Measurements from ENCODE around the gene PPOX. TPM values are rescaled to one million over a fixed set of nuclear protein-coding genes. Genes with fewer than 3 reads are reported as not detected.
A peak's percentile ranks its signal among the peaks of the same experiment; 100 is the strongest.

Gene PPOX
- polyA plus RNA-seq, 1 of the 3 experiments (the other 2 are of a cell fraction), result 30.7 TPM

DNA sequence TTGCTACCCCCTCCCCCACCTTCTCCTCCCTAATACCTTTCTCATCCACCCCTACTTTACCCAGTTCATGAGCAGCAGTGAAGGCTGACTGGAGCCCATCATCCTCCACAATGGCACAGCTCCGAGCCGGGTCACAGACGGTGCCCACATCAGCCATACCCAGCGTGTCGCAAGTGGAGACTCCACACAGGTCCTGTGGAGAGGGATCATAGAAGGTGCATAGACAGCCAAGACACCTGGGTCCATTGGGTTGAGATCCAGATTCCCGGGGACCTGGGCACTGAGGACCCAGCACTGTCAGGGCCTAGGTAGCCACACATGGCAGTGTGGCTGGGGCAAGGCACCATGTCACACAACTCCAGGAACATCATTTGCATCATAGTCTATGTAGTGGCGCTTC is 29.9 kb downstream of the PPOX start:
- H3K4me3 ChIP-seq (ENCODE audit: low read depth in 2 of 2, low read length in 1 of 2), result no peak overlapping the region
- 98% methylated on average over 6 of the region's 7 CpGs for WGBS (ENCODE audit: low lambda C conversion rate)
- ChIA-PET POLR2A (interaction anchor here (1.3 kb wide), 1 partner anchor 42 kb away, joined by 3 read pairs; the partner anchor contains the start of gene UFC1), CTCF (interaction anchor here (1.0 to 7.0 kb wide), 2 partner anchors 15 to 21 kb away, joined by 3 to 62 read pairs; no protein-coding TSS in a partner anchor)
- peaks cover 28 to 68% of the 10 kb centered on the region in 2 experiments for H3K4me1 ChIP-seq (ENCODE audit: control insufficient read depth in 1 of 2, insufficient read depth in 2 of 2, low read depth in 1 of 2, low read length in 1 of 2)
- H3F3A ChIP-seq (replicated peaks; ENCODE audit: insufficient read depth), result peaks cover 4% of the 10 kb centered on the region
- H3K9me3 ChIP-seq, result no peaks in the 10 kb centered on the region
- H3K27me3 ChIP-seq (ENCODE audit: insufficient read depth), result no peaks in the 10 kb centered on the region
- no peak overlapping the region for H3K9ac ChIP-seq
- H3K36me3 ChIP-seq (replicated peaks in 1 of 2; ENCODE audit: control insufficient read depth in 1 of 2, insufficient read depth in 2 of 2, low read length in 1 of 2), result peaks cover 0 to 15% of the 10 kb centered on the region in 2 experiments
- no peak overlapping the region for H3K4me2 ChIP-seq
- no peaks in the 10 kb centered on the region for H4K20me1 ChIP-seq (ENCODE audit: insufficient read depth)
- H3K79me2 ChIP-seq (ENCODE audit: insufficient read depth), result no peaks in the 10 kb centered on the region
- no peak for DNase-seq
- H3K27ac ChIP-seq (ENCODE audit: low read depth in 2 of 2, low read length in 1 of 2), result peak overlapping the region in 1 of 2 experiments; percentile 99; a peak in 2 of 4 replicates
- no peaks in the 10 kb centered on the region for H3K9me2 ChIP-seq
- TF ChIP-seq, protein P1, sequence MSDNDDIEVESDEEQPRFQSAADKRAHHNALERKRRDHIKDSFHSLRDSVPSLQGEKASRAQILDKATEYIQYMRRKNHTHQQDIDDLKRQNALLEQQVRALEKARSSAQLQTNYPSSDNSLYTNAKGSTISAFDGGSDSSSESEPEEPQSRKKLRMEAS (IDR thresholded peaks at IDR 0.05; ENCODE audit: low read depth), result no peak
- TF ChIP-seq EP300 (IDR thresholded peaks at IDR 0.05; ENCODE audit: borderline replicate concordance in 1 of 2, low read depth in 1 of 2, low read length in 1 of 2) (no peak), NRF1 (IDR thresholded peaks at IDR 0.05; ENCODE audit: low read depth, low read length) (no peak), JUND (IDR thresholded peaks at IDR 0.05) (no peak), TCF12 (IDR thresholded peaks at IDR 0.05) (no peak), CHD2 (IDR thresholded peaks at IDR 0.05; ENCODE audit: low read length, partially characterized antibody) (no peak), SIN3A (IDR thresholded peaks at IDR 0.05; ENCODE audit: borderline replicate concordance, low read depth, low read length) (no peak), YY1 (IDR thresholded peaks at IDR 0.05; ENCODE audit: low read depth) (no peak), MEF2A (IDR thresholded peaks at IDR 0.05; ENCODE audit: borderline replicate concordance, low read depth) (no peak), TAF1 (IDR thresholded peaks at IDR 0.05; ENCODE audit: borderline replicate concordance, low read depth, low read length) (no peak), TEAD4 (IDR thresholded peaks at IDR 0.05; ENCODE audit: borderline replicate concordance, insufficient read depth) (no peak), EZH2phosphoT487 (IDR thresholded peaks at IDR 0.05; ENCODE audit: borderline replicate concordance, low read depth) (no peak), RFX5 (IDR thresholded peaks at IDR 0.05; ENCODE audit: low read length) (no peak)
- TF ChIP-seq, protein P2, sequence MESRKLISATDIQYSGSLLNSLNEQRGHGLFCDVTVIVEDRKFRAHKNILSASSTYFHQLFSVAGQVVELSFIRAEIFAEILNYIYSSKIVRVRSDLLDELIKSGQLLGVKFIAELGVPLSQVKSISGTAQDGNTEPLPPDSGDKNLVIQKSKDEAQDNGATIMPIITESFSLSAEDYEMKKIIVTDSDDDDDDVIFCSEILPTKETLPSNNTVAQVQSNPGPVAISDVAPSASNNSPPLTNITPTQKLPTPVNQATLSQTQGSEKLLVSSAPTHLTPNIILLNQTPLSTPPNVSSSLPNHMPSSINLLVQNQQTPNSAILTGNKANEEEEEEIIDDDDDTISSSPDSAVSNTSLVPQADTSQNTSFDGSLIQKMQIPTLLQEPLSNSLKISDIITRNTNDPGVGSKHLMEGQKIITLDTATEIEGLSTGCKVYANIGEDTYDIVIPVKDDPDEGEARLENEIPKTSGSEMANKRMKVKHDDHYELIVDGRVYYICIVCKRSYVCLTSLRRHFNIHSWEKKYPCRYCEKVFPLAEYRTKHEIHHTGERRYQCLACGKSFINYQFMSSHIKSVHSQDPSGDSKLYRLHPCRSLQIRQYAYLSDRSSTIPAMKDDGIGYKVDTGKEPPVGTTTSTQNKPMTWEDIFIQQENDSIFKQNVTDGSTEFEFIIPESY (IDR thresholded peaks at IDR 0.05; ENCODE audit: borderline replicate concordance, low read depth), result no peak
- TF ChIP-seq, protein P3, sequence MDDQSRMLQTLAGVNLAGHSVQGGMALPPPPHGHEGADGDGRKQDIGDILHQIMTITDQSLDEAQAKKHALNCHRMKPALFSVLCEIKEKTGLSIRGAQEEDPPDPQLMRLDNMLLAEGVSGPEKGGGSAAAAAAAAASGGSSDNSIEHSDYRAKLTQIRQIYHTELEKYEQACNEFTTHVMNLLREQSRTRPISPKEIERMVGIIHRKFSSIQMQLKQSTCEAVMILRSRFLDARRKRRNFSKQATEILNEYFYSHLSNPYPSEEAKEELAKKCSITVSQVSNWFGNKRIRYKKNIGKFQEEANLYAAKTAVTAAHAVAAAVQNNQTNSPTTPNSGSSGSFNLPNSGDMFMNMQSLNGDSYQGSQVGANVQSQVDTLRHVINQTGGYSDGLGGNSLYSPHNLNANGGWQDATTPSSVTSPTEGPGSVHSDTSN (IDR thresholded peaks at IDR 0.05), result no peak
- TF ChIP-seq, protein P4, sequence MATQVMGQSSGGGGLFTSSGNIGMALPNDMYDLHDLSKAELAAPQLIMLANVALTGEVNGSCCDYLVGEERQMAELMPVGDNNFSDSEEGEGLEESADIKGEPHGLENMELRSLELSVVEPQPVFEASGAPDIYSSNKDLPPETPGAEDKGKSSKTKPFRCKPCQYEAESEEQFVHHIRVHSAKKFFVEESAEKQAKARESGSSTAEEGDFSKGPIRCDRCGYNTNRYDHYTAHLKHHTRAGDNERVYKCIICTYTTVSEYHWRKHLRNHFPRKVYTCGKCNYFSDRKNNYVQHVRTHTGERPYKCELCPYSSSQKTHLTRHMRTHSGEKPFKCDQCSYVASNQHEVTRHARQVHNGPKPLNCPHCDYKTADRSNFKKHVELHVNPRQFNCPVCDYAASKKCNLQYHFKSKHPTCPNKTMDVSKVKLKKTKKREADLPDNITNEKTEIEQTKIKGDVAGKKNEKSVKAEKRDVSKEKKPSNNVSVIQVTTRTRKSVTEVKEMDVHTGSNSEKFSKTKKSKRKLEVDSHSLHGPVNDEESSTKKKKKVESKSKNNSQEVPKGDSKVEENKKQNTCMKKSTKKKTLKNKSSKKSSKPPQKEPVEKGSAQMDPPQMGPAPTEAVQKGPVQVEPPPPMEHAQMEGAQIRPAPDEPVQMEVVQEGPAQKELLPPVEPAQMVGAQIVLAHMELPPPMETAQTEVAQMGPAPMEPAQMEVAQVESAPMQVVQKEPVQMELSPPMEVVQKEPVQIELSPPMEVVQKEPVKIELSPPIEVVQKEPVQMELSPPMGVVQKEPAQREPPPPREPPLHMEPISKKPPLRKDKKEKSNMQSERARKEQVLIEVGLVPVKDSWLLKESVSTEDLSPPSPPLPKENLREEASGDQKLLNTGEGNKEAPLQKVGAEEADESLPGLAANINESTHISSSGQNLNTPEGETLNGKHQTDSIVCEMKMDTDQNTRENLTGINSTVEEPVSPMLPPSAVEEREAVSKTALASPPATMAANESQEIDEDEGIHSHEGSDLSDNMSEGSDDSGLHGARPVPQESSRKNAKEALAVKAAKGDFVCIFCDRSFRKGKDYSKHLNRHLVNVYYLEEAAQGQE (IDR thresholded peaks at IDR 0.05; ENCODE audit: low read depth, low read length), result no peak
- TF ChIP-seq, protein P5, sequence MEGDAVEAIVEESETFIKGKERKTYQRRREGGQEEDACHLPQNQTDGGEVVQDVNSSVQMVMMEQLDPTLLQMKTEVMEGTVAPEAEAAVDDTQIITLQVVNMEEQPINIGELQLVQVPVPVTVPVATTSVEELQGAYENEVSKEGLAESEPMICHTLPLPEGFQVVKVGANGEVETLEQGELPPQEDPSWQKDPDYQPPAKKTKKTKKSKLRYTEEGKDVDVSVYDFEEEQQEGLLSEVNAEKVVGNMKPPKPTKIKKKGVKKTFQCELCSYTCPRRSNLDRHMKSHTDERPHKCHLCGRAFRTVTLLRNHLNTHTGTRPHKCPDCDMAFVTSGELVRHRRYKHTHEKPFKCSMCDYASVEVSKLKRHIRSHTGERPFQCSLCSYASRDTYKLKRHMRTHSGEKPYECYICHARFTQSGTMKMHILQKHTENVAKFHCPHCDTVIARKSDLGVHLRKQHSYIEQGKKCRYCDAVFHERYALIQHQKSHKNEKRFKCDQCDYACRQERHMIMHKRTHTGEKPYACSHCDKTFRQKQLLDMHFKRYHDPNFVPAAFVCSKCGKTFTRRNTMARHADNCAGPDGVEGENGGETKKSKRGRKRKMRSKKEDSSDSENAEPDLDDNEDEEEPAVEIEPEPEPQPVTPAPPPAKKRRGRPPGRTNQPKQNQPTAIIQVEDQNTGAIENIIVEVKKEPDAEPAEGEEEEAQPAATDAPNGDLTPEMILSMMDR (IDR thresholded peaks at IDR 0.05), result no peak
- H2AFZ ChIP-seq (ENCODE audit: low read depth), result no peak overlapping the region
